Femur (tissue), 1 donor: ENCODE measurements around the gene OR4C15.

Experiments used
- DNase-seq: peaks from one replicate; pipeline ENCODE4 v3.0.0-alpha.2; 2017

The OR4C15 gene

DNA sequence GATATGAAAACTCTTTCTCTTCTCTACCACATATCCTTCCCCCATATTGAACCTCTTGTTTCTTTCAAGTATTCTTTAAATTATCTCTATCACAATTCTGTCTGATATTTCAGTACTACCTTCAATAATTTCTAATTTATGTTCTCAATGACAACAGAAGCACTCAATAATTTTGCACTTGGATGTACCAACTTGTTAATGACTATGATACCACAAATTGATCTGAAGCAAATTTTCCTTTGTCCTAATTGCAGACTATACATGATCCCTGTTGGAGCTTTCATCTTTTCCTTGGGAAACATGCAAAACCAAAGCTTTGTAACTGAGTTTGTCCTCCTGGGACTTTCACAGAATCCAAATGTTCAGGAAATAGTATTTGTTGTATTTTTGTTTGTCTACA is at the start of gene OR4C15:
Gene OR4C15 (plus strand): TSS at position 301 of the 400 bp plus-strand sequence. CDS start 0 bp downstream, at position 301.
- DNase-seq, result no peak

DNA sequence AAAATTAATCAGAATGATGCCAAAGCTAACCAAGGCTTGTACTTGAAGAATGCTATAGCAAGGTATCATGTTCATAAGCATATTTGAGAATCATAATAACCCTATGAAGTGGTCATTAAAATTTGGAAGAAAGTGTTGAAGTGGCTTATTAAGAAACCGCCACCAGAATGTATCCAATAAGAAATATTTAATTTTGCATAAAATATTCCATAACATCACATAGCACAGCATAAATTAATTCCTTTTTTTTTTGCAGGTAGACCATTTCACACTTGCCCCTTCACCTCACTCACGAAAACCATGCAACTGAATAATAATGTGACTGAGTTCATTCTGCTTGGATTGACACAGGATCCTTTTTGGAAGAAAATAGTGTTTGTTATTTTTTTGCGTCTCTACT is 17.6 kb downstream of the OR4C15 start, which contains the start of gene OR4C16:
Gene OR4C16 (plus strand): TSS at position 301 of the 400 bp plus-strand sequence. CDS start 0 bp downstream, at position 301.
- DNase-seq, result no peak

DNA sequence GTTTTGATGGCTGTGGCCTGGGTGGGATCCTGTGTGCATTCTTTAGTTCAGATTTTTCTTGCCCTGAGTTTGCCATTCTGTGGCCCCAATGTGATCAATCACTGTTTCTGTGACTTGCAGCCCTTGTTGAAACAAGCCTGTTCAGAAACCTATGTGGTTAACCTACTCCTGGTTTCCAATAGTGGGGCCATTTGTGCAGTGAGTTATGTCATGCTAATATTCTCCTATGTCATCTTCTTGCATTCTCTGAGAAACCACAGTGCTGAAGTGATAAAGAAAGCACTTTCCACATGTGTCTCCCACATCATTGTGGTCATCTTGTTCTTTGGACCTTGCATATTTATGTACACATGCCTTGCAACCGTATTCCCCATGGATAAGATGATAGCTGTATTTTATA is 18.3 kb downstream of the OR4C15 start:
- no peak for DNase-seq
